ENCODE results near the gene ITM2B.

DNA sequence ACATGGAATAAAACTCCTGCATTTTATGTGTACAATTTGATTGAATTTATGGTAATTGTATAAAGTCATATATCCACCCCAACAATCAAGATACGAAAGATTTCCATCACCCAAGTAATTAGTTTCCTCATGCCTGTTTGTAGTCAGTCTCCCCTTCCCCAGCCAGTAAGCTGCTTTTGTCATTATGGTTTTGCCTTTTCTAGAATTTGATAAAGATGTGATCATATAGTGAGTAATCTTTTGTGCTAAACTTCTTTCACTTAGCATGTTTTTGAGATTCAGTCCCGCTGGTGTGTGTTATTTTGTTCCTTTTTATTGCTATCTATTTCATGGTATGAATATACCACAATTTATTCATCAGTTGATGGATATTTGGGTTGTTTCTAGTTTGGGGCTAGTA lies 16.0 kb downstream of the ITM2B start:
- TF ChIP-seq GATA2 (IDR thresholded peaks at IDR 0.05; ENCODE audit: low read depth, low read length), result no peak
- TF ChIP-seq GATA3 (IDR thresholded peaks at IDR 0.05; ENCODE audit: low read depth, low read length), result no peak
